NT2/D1 (cell line): ENCODE results near the gene WRNIP1.

Source experiments
- YY1 ChIP-seq: IDR thresholded peaks from 2 replicates; pipeline ENCODE4 v1.6.1; 2011; ENCODE audit not compliant: insufficient read length, insufficient read depth
- ZNF274 ChIP-seq: IDR thresholded peaks from 2 replicates; pipeline ENCODE4 v1.6.1; 2011; ENCODE audit warnings: mild to moderate bottlenecking, low read depth, low read length

DNA sequence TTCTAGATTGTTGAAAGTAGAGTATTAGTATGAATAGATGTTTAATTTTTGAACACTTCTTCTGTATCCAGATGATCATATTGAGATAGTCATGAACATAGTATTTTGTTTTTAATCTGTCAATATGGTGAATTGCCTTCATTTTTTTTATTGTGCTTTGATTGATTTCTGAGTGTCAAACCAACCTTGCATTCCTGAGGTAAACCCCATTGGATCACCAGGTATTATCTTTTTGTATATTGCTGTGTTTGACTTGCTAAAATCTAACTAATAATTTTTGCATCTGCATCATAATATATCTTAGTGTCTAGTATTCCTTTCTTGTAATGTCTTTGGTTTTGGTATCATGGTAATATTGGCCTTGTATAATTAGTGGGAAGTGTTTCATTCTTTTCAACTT lies 51.0 kb downstream of the WRNIP1 start:
- TF ChIP-seq YY1 (no peak), ZNF274 (no peak)
